Measurements from ENCODE around the gene PRUNE1.

The PRUNE1 gene

GRCh38 chr1:151051356-151052009, 43.2 kb downstream of the PRUNE1 start:
- DNase-seq (ENCODE audit: low read depth): no peak
- H3K4me3 ChIP-seq (ENCODE audit: low read length): no peak overlapping the region
- TF ChIP-seq, protein P1, sequence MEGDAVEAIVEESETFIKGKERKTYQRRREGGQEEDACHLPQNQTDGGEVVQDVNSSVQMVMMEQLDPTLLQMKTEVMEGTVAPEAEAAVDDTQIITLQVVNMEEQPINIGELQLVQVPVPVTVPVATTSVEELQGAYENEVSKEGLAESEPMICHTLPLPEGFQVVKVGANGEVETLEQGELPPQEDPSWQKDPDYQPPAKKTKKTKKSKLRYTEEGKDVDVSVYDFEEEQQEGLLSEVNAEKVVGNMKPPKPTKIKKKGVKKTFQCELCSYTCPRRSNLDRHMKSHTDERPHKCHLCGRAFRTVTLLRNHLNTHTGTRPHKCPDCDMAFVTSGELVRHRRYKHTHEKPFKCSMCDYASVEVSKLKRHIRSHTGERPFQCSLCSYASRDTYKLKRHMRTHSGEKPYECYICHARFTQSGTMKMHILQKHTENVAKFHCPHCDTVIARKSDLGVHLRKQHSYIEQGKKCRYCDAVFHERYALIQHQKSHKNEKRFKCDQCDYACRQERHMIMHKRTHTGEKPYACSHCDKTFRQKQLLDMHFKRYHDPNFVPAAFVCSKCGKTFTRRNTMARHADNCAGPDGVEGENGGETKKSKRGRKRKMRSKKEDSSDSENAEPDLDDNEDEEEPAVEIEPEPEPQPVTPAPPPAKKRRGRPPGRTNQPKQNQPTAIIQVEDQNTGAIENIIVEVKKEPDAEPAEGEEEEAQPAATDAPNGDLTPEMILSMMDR (conservative IDR thresholded peaks at IDR 0.05; ENCODE audit: low read depth, low read length): no peak

GRCh38 chr1:151054971-151055547, 46.8 kb downstream of the PRUNE1 start:
- H3K4me3 ChIP-seq (ENCODE audit: low read length): no peak overlapping the region
- TF ChIP-seq, protein P1 (conservative IDR thresholded peaks at IDR 0.05; ENCODE audit: low read depth, low read length): no peak
- DNase-seq (ENCODE audit: low read depth): no peak

DNA sequence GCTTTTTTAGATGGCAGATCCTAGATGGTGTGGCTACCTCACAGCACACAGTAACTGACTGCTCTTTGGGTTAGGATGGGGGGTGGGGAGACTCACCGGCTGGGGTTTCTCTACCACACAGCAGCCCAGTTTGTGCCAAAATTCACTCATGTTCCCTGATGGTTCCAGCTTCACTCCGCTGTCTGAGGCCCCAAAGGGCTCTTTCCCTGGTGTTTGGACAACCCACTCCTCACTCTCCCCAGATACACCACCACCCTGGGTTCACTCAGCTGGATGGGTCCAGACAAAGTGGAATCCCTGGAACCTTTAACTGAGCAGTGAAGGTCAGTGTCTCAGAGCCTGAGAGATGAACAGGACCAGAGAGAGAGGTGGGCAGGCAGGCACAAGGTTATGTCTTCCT, 47.3 kb downstream of the PRUNE1 start:
- no peak overlapping the region for H3K4me3 ChIP-seq (ENCODE audit: low read length)
- TF ChIP-seq, protein P1 (conservative IDR thresholded peaks at IDR 0.05; ENCODE audit: low read depth, low read length): no peak
- no peak for DNase-seq (ENCODE audit: low read depth)

DNA sequence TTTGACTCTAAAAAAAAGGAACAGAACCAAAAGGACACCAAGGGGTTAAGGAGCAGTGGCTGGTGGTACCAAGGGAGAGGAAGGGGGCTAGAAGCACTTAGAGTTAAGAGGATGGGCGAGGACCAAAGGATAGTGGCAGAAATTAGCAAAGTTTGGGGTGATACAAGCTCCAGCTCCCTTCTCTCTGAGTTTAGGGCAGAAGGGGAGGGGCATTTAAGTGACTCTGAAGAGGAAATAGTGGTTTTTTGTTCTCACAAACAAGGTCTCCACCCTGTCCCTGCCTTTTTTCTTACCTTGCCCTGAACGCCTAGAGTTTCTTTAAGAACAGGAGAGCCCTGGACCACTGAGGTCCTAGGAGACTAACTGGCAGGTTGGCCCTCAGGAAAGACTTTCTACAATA, 47.9 kb downstream of the PRUNE1 start:
- DNase-seq (ENCODE audit: low read depth): no peak
- H3K4me3 ChIP-seq (ENCODE audit: low read length): no peak overlapping the region
- TF ChIP-seq, protein P1 (conservative IDR thresholded peaks at IDR 0.05; ENCODE audit: low read depth, low read length): no peak

- TF ChIP-seq, protein P1 (conservative IDR thresholded peaks at IDR 0.05; ENCODE audit: low read depth, low read length): no peak
- DNase-seq (ENCODE audit: low read depth): no peak
- H3K4me3 ChIP-seq (ENCODE audit: low read length): peak overlapping the region; percentile 94
Observed at GRCh38 chr1:151058692-151059091, 50.4 kb downstream of the PRUNE1 start.

DNA sequence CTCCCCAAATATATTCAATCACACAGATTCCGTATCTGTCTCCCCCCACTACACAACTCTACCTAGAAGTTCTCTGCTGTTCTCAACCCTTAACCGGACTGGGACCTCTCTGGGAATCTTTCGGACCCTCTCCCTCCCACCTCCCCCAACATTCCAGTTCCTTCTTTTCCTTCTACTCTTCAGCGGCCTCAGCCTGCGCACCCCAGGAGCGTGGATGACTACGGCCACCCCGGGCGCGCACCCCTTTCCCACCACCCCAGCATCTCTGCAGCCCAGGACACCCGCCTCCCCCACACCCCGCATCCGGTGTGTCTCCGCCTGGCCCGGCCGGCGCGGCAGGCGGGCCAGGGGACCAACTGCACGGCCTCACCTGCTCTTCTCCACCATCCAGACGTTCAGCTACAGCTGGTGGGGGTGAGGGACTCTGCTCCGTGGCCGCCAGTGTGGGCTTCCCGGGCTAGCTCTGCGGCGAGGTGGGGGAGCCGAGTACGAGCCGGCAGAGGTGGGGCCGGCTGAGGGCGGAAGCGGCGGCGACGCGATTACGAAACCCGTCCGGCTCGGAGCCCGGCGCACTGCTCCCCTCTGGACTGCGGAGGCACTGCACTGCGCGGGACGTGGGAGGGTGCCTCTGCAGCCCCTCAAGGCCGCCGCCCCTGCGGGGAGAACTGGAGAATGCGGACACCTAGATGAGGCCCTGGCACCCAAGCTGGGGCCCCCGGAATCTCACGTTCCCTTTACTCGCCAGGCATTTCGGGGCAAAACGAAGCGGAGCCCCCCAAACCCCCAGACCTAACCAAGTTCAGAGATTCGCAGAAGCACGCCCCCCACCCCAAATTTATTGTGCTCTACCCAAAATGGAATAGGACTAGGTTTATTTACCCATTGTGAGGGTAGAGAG, 51.1 kb downstream of the PRUNE1 start, which contains the start of gene CDC42SE1:
Gene CDC42SE1 (minus strand): TSS at position 514 of the 898 bp plus-strand sequence. CDS start 3,892 bp downstream, outside the sequence.
- peak; percentile 54 for DNase-seq (ENCODE audit: low read depth)
- H3K4me3 ChIP-seq (ENCODE audit: low read length): peak within 1 kb of the TSS; percentile 94
- TF ChIP-seq, protein P1 (conservative IDR thresholded peaks at IDR 0.05; ENCODE audit: low read depth, low read length): peak; percentile 66

All from retinal pigment epithelial cell (primary cell).